Naive thymus-derived CD4-positive, alpha-beta T cell (primary cell): ENCODE data around the gene TIMD4. TPM values are rescaled to one million over a fixed set of nuclear protein-coding genes. Genes with fewer than 3 reads are reported as not detected.

ENCODE experiments used
- ATAC-seq: fragments of 150-1000 bp; cut with Tn5 transposase; 2 replicates; pipeline ENCODE4 v1.10.0; 2021; ENCODE audit warnings: mild to moderate bottlenecking, moderate library complexity
- CTCF ChIA-PET: fragments of 350-600 bp; sonication (Branson Sonifier 250); formaldehyde crosslinking; loops from one replicate; lab custom pipeline; 2021; ENCODE audit warnings: antibody characterized with exemption; lab: Charles Lee
- POLR2A ChIA-PET: fragments of 350-600 bp; sonication (Branson Sonifier 250); formaldehyde crosslinking; loops from one replicate; lab custom pipeline; 2021; ENCODE audit warnings: antibody characterized with exemption, inconsistent platforms; lab: Charles Lee
- DNase-seq, 9 donors: peaks; one replicate each; pipeline versions ENCODE4 v3.0.0 to v3.0.0-alpha.2; 2020 to 2022; ENCODE audit warnings: mixed read lengths in 1 of 9
- H3K27ac ChIP-seq: one replicate; pipeline ENCODE4 v1.7.0; 2013; ENCODE audit warnings: mild to moderate bottlenecking, low read depth, low read length, moderate library complexity
- H3K27me3 ChIP-seq, 2 donors: one replicate each; pipeline ENCODE4 v1.7.0; 2013; ENCODE audit warnings: low read length in 2 of 2, mild to moderate bottlenecking in 2 of 2, moderate library complexity in 2 of 2; ENCODE audit not compliant: control insufficient read depth in 2 of 2, insufficient read depth in 2 of 2
- H3K36me3 ChIP-seq, 3 experiments: 1 replicate in 2 of 3; 2 replicates in 1 of 3; pipeline ENCODE4 v1.7.0; 2013; ENCODE audit warnings: low read length in 3 of 3, mild to moderate bottlenecking in 3 of 3, moderate library complexity in 1 of 3; ENCODE audit not compliant: insufficient read depth in 3 of 3, control insufficient read depth in 2 of 3
- H3K4me1 ChIP-seq, 2 donors: one replicate each; pipeline ENCODE4 v1.7.0; 2013; ENCODE audit warnings: low read length in 2 of 2, mild to moderate bottlenecking in 2 of 2, moderate library complexity in 1 of 2; ENCODE audit not compliant: control insufficient read depth in 2 of 2, insufficient read depth in 2 of 2
- H3K4me3 ChIP-seq: 2 replicates; pipeline ENCODE4 v1.7.0; 2013; ENCODE audit warnings: mild to moderate bottlenecking, low read length
- H3K9me3 ChIP-seq, 3 experiments: 1 replicate in 2 of 3; 2 replicates in 1 of 3; pipeline ENCODE4 v1.7.0; 2013; ENCODE audit warnings: low read length in 3 of 3; ENCODE audit not compliant: control insufficient read depth in 2 of 3
- H3K27ac Mint-ChIP-seq, 9 donors: one replicate each; pipeline ENCODE4 v1.8.0; 2020 to 2022; ENCODE audit warnings: mixed read lengths in 9 of 9, mild to moderate bottlenecking in 8 of 9, moderate library complexity in 5 of 9, inconsistent platforms in 2 of 9
- H3K27me3 Mint-ChIP-seq, 5 donors: one replicate each; pipeline ENCODE4 v1.8.0; 2021 to 2022; ENCODE audit warnings: mixed read lengths in 5 of 5, mild to moderate bottlenecking in 1 of 5
- H3K36me3 Mint-ChIP-seq, 5 donors: one replicate each; pipeline ENCODE4 v1.8.0; 2020 to 2022; ENCODE audit warnings: mixed read lengths in 5 of 5, mild to moderate bottlenecking in 3 of 5, inconsistent platforms in 1 of 5
- H3K4me1 Mint-ChIP-seq, 7 donors: one replicate each; pipeline ENCODE4 v1.8.0; 2020 to 2022; ENCODE audit warnings: mixed read lengths in 7 of 7, mild to moderate bottlenecking in 3 of 7, inconsistent platforms in 1 of 7
- H3K4me3 Mint-ChIP-seq, 10 donors: one replicate each; pipeline ENCODE4 v1.8.0; 2020 to 2022; ENCODE audit warnings: mild to moderate bottlenecking in 10 of 10, mixed read lengths in 10 of 10, moderate library complexity in 6 of 10, inconsistent platforms in 2 of 10
- H3K9me3 Mint-ChIP-seq, 11 donors: one replicate each; pipeline ENCODE4 v1.8.0; 2020 to 2022; ENCODE audit warnings: mixed read lengths in 11 of 11, mild to moderate bottlenecking in 4 of 11, inconsistent platforms in 1 of 11, moderate library complexity in 1 of 11
- intact Hi-C, 2 donors: fragments of 100-400 bp; cut with micrococcal nuclease; formaldehyde crosslinking; loops; one replicate each; pipeline ENCODE4 v1.15.1; 2023
- polyA plus RNA-seq, 2 donors: library from polyadenylated mRNA; unstranded; fragments of 300-500 nt; fragmentation: Illumina TruSeq; gene quantifications; one replicate each; pipeline ENCODE4 v1.2.3, GENCODE V29; 2021
- total RNA-seq, 6 experiments: library from RNA in 5 of 6; stranded (reverse) in 5 of 6; gene quantifications; 1 replicate in 5 of 6; 2 replicates in 1 of 6; pipeline ENCODE4 v1.2.3 and lab custom pipeline; 2021 to 2026

The TIMD4 gene
- total and polyA plus RNA-seq, 7 experiments from 2014 or later: 1.6 to 31.1 (median 8.5) TPM

GRCh38 chr5:156871212-156871611 is 91.8 kb downstream of the TIMD4 start:
- peaks cover 0 to 3% (median 0%) of the 10 kb centered on the region in 5 donors for H3K27me3 Mint-ChIP-seq

GRCh38 chr5:156870498-156870839 is 92.6 kb downstream of the TIMD4 start:
- Histone ChIP-seq H3K27me3 (no peaks in the 10 kb centered on the region), H3K4me1 (peaks cover 0 to 3% of the 10 kb centered on the region in 2 donors), H3K9me3 (peaks cover 0 to 10% (median 0%) of the 10 kb centered on the region in 3 experiments), H3K4me3 (no peak overlapping the region), H3K27ac (no peak overlapping the region), H3K36me3 (no peaks in the 10 kb centered on the region)
- Mint-ChIP-seq H3K27ac (peak overlapping the region in 1 of 9 donors; percentile 74), H3K4me3 (peak overlapping the region in 1 of 10 donors; percentile 37), H3K27me3 (peaks cover 0 to 3% (median 0%) of the 10 kb centered on the region in 5 donors), H3K36me3 (peaks cover 0 to 46% (median 11%) of the 10 kb centered on the region in 5 donors), H3K4me1 (peaks cover 0 to 35% (median 0%) of the 10 kb centered on the region in 7 donors), H3K9me3 (peaks cover 4 to 39% (median 15%) of the 10 kb centered on the region in 11 donors)
- CTCF ChIA-PET: no interaction called here
- intact Hi-C loops: no loop called here
- no peak for DNase-seq
- POLR2A ChIA-PET: interaction anchor here (0.9 kb wide), 1 partner anchor 40 kb away, joined by 3 read pairs; no protein-coding TSS in a partner anchor
- no peak for ATAC-seq

More at GRCh38 chr5:156871212-156871611, 91.8 kb downstream of the TIMD4 start:
- H3K4me3 ChIP-seq: no peak overlapping the region
- no peaks in the 10 kb centered on the region for H3K36me3 ChIP-seq
- Mint-ChIP-seq H3K36me3 (peaks cover 0 to 46% (median 11%) of the 10 kb centered on the region in 5 donors), H3K4me3 (no peak overlapping the region), H3K9me3 (peaks cover 4 to 40% (median 15%) of the 10 kb centered on the region in 11 donors), H3K27ac (no peak overlapping the region), H3K4me1 (peaks cover 0 to 29% (median 0%) of the 10 kb centered on the region in 7 donors)
- intact Hi-C loops: no loop called here
- CTCF ChIA-PET: no interaction called here
- H3K9me3 ChIP-seq: peaks cover 0 to 10% (median 0%) of the 10 kb centered on the region in 3 experiments
- H3K27ac ChIP-seq: no peak overlapping the region
- POLR2A ChIA-PET: no interaction called here
- no peaks in the 10 kb centered on the region for H3K27me3 ChIP-seq
- peaks cover 0 to 3% of the 10 kb centered on the region in 2 donors for H3K4me1 ChIP-seq
- DNase-seq: no peak
- ATAC-seq: no peak

Other genes starting within 250 kb of the TIMD4 start
- gene PPP1R2B, start 112.9 kb downstream of the TIMD4 start, total RNA-seq: under 1 TPM in 4 of 5 experiments, not detected in 1; 0.27 to 0.90 (median 0.29) TPM
- gene PPP1R2B, start 112.9 kb downstream of the TIMD4 start, polyA plus RNA-seq: under 1 TPM; 0.09 to 0.26 TPM
- 10 to 100 TPM in 2 of 5 experiments, 1 to 10 TPM in 3; 5.1 to 32.3 (median 9.1) TPM for gene HAVCR1, start 95.9 kb upstream of the TIMD4 start, total RNA-seq
- gene HAVCR1, start 95.9 kb upstream of the TIMD4 start, polyA plus RNA-seq: 1 to 10 TPM; 2.1 to 4.6 TPM
- gene HAVCR2, start 145.8 kb upstream of the TIMD4 start, total RNA-seq: 100 to 1,000 TPM in 1 of 5 experiments, 10 to 100 TPM in 1, 1 to 10 TPM in 3; 5.1 to 110 (median 5.5) TPM
- gene HAVCR2, start 145.8 kb upstream of the TIMD4 start, polyA plus RNA-seq: 1 to 10 TPM; 2.2 to 4.7 TPM
- 10 to 100 TPM in 3 of 5 experiments, 1 to 10 TPM in 2; 5.8 to 18.5 (median 14.2) TPM for gene MED7, start 179.6 kb upstream of the TIMD4 start, total RNA-seq
- gene MED7, start 179.6 kb upstream of the TIMD4 start, polyA plus RNA-seq: 10 to 100 TPM; 13.5 to 20.5 TPM
- not detected for gene GARIN3, start 203.0 kb upstream of the TIMD4 start, total RNA-seq
- under 1 TPM in 1 of 2 donors, not detected in 1; 0.07 TPM for gene GARIN3, start 203.0 kb upstream of the TIMD4 start, polyA plus RNA-seq
- 100 to 1,000 TPM; 278 to 481 (median 324) TPM for gene ITK, start 217.6 kb upstream of the TIMD4 start, total RNA-seq
- 100 to 1,000 TPM; 183 to 245 TPM for gene ITK, start 217.6 kb upstream of the TIMD4 start, polyA plus RNA-seq